Heart left ventricle (tissue), 16 donors: Measurements from ENCODE around the gene COL28A1. TPM values are rescaled to one million over a fixed set of nuclear protein-coding genes. Genes with fewer than 3 reads are reported as not detected.

Source experiments
- ATAC-seq, 4 donors: fragments of 200-7000 bp; cut with Tn5 transposase; one replicate each; pipeline ENCODE4 v1.9.1; 2020 to 2022; ENCODE audit warnings: moderate library complexity in 4 of 4, mild to moderate bottlenecking in 3 of 4, moderate number of reproducible peaks in 1 of 4
- DNase-seq, 5 donors: peaks; one replicate each; pipeline ENCODE4 v3.0.0-alpha.2; 2020
- H3K27ac ChIP-seq, 12 donors: fragments of 200-600 bp; sonication (generic) in 4 of 12; one replicate each; pipeline versions ENCODE4 v1.5.0 to v1.8.0; 2016 to 2022; ENCODE audit warnings: mild to moderate bottlenecking in 2 of 12
- H3K27me3 ChIP-seq, 9 donors: fragments of 200-600 bp; sonication (generic) in 2 of 9; one replicate each; pipeline versions ENCODE4 v1.5.1 to v1.8.0; 2016 to 2022; ENCODE audit warnings: mild to moderate bottlenecking in 3 of 9
- H3K36me3 ChIP-seq, 9 donors: fragments of 200-600 bp; sonication (generic) in 2 of 9; one replicate each; pipeline versions ENCODE4 v1.5.0 to v1.8.0; 2018 to 2022; ENCODE audit warnings: mild to moderate bottlenecking in 2 of 9
- H3K4me1 ChIP-seq, 12 donors: fragments of 200-600 bp; sonication (generic) in 4 of 12; one replicate each; pipeline versions ENCODE4 v1.5.0 to v1.8.0; 2016 to 2022; ENCODE audit warnings: mild to moderate bottlenecking in 3 of 12
- H3K4me3 ChIP-seq, 12 donors: fragments of 200-600 bp; sonication (generic) in 4 of 12; one replicate each; pipeline versions ENCODE4 v1.5.0 to v1.8.0; 2017 to 2022; ENCODE audit warnings: mild to moderate bottlenecking in 9 of 12, moderate library complexity in 4 of 12
- H3K9me3 ChIP-seq, 12 donors: fragments of 200-600 bp; sonication (generic) in 4 of 12; one replicate each; pipeline versions ENCODE4 v1.5.0 to v1.8.0; 2016 to 2022; ENCODE audit warnings: mild to moderate bottlenecking in 1 of 12
- POLR2A ChIP-seq, 2 donors: fragments of 450-650 bp; IDR thresholded peaks; one replicate each; pipeline ENCODE4 v1.6.1; 2017; ENCODE audit warnings: antibody characterized with exemption in 2 of 2, mild to moderate bottlenecking in 2 of 2, moderate library complexity in 2 of 2
- WGBS, 4 donors: extraction: QIAGEN DNeasy Blood & Tissue Kit in 2 of 4; methylation state at CpG; one replicate each; pipeline versions ENCODE4 v1.1.5 to v1.1.7; 2013 to 2018; 5-methylcytosine and 5-hydroxymethylcytosine counted together
- intact Hi-C, 10 donors: fragments of 100-400 bp; cut with DNase I; formaldehyde crosslinking; loops; one replicate each; pipeline versions ENCODE4 v1.11.1 to v1.14.2; 2022
- polyA plus RNA-seq, 2 donors: library from polyadenylated mRNA; stranded (reverse); fragments of 200-250 nt; gene quantifications; one replicate each; pipeline ENCODE4 v1.2.3, GENCODE V29; 2013
- total RNA-seq, 9 donors: library from RNA; depleted of rRNA in 2 of 9; stranded (reverse); fragments of >200 nt in 2 of 9; fragmentation: NEBNext Ultra II Directional in 3 of 9; extraction: Animal tissue kit (Norgen Biotek cat#: 25700) in 3 of 9; gene quantifications; one replicate each; pipeline versions ENCODE4 v1.1.0 to v1.2.4, GENCODE V29; 2016 to 2023
- TF ChIP-seq, protein P1 (sequence below), 12 donors: fragments of 200-600 bp; sonication (generic) in 4 of 12; IDR thresholded peaks; one replicate each; pipeline versions ENCODE4 v1.5.0 to v1.8.0; 2018 to 2022; ENCODE audit warnings: antibody characterized with exemption in 12 of 12, mild to moderate bottlenecking in 5 of 12
- donor health status: ischemic (EF 13 %, LVEDD 7.1; RV severe dilation, severe dysfunction).
- donor health status: healthy with polysubstance abuse.
- donor health status: DM: no; HTN: yes; CAD: no.
- donor health status: DM: no; HTN: no; CAD: no.
- donor health status: ischemic (EF 25% LVEDD 6.9; RV normal size, moderate dysfunction).
- donor health status: ischemic (EF 25% LVEDD 5.7; RV mildly dilated, moderate dysfunction).
- donor health status: healthy.
- donor health status: DM: yes; HTN: yes; CAD: no.
- donor health status: ischemic (EF 35%, LVEDD 5.7; RV mildly dilated, moderate dysfunction).
- donor health status: nonischemic (EF 11% LVEDD 7.7; RV severe dilation, severe dysfunction).
- donor health status: DM: yes; HTN: yes; CAD: no.
- donor health status: PGD.
- donor health status: ischemic (EF 29% LVEDD 5.4; RV normal size, mild dysfunction).
- donor health status: nonischemic (EF 23%, LVEDD 6.1; RV moderate dilation, normal function).

The COL28A1 gene
- total and polyA plus RNA-seq, 11 donors: 0.28 to 4.4 (median 1.2) TPM

DNA sequence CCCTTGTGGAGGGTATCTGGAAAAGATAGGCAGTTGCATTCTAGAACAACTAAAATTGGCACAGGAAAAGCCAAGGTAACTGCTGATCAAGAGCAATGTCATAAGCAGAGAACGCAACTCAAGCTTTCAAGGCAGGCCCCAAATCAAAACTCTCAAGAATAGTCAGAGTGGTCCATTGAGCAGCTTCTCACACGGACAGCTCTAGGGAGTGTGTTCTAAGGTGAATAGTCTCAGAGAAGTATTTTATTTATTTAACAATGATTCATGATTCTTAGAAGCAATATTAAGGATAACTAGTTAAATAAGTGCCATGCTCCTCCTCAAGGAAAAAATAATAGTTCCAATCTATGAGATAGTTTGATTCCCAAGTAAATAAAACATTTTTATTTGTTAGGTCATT is 83.0 kb downstream of the COL28A1 start:
- WGBS, 4 donors: 80 to 86% (median 83%) methylated on average over 2 of the region's 2 CpGs
- no peak for DNase-seq
- Histone ChIP-seq H3K4me3 (no peak overlapping the region), H3K36me3 (no peaks in the 10 kb centered on the region), H3K9me3 (peaks cover 0 to 34% (median 15%) of the 10 kb centered on the region in 12 donors), H3K27ac (no peak overlapping the region), H3K27me3 (no peaks in the 10 kb centered on the region), H3K4me1 (no peaks in the 10 kb centered on the region)
- intact Hi-C loops: no loop called here
- no peak for TF ChIP-seq POLR2A (IDR thresholded peaks at IDR 0.05)
- TF ChIP-seq, protein P1, sequence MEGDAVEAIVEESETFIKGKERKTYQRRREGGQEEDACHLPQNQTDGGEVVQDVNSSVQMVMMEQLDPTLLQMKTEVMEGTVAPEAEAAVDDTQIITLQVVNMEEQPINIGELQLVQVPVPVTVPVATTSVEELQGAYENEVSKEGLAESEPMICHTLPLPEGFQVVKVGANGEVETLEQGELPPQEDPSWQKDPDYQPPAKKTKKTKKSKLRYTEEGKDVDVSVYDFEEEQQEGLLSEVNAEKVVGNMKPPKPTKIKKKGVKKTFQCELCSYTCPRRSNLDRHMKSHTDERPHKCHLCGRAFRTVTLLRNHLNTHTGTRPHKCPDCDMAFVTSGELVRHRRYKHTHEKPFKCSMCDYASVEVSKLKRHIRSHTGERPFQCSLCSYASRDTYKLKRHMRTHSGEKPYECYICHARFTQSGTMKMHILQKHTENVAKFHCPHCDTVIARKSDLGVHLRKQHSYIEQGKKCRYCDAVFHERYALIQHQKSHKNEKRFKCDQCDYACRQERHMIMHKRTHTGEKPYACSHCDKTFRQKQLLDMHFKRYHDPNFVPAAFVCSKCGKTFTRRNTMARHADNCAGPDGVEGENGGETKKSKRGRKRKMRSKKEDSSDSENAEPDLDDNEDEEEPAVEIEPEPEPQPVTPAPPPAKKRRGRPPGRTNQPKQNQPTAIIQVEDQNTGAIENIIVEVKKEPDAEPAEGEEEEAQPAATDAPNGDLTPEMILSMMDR (IDR thresholded peaks at IDR 0.05): no peak
- no peak for ATAC-seq

DNA sequence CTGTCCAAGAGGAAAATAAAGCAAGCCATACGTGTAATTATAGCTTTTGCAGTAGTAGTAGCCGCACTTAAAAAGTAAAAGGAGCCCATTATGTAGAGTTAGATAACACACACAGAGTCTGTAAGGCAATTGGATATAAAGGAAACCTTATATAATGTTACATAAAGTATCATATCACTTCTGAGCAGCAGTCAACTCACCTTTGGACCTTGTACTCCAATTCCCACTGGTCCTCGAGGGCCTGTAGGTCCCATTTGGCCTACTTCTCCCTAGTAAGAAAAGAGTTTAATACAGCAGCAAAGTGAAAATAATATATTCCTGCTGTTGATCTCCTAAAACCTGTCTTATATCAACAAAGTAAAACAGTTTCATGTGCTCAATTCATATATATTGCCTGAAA is 83.6 kb downstream of the COL28A1 start:
- no peak overlapping the region for H3K27ac ChIP-seq
- no peak for ATAC-seq
- no peak overlapping the region for H3K4me3 ChIP-seq
- no peaks in the 10 kb centered on the region for H3K36me3 ChIP-seq
- DNase-seq: no peak
- intact Hi-C loops: no loop called here
- 85 to 94% (median 92%) methylated on average over 3 of the region's 3 CpGs for WGBS, 4 donors
- no peak for TF ChIP-seq POLR2A (IDR thresholded peaks at IDR 0.05)
- TF ChIP-seq, protein P1 (IDR thresholded peaks at IDR 0.05): no peak
- no peaks in the 10 kb centered on the region for H3K27me3 ChIP-seq
- no peaks in the 10 kb centered on the region for H3K4me1 ChIP-seq
- peaks cover 0 to 37% (median 15%) of the 10 kb centered on the region in 12 donors for H3K9me3 ChIP-seq

DNA sequence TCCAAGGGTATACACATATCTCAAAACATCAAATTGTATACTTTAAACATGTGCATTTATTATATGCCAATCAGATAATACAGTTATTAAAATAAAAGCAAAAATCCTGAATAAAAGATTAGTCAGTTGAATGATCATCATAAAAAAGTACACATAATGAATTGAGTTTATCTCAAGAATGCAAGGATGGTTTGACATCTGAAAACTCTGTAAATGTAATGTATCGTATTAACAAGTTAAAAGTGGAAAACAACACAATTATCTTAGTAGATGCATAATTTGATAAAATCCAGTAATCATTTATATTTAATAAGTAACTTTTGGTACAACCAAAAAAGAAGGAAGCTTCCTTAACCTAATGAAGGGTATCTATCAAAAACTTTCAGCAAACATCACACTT is 86.6 kb downstream of the COL28A1 start:
- 89 to 98% (median 93%) methylated on average over 1 of the region's 1 CpG for WGBS, 4 donors
- DNase-seq (no peak), ATAC-seq (no peak)
- peaks cover 0 to 44% (median 15%) of the 10 kb centered on the region in 12 donors for H3K9me3 ChIP-seq
- TF ChIP-seq, protein P1 (IDR thresholded peaks at IDR 0.05): no peak
- no peak for TF ChIP-seq POLR2A (IDR thresholded peaks at IDR 0.05)
- H3K4me3 ChIP-seq: no peak overlapping the region
- H3K27ac ChIP-seq: no peak overlapping the region
- intact Hi-C loops: no loop called here
- no peaks in the 10 kb centered on the region for H3K27me3 ChIP-seq
- H3K4me1 ChIP-seq: peaks cover 0 to 4% (median 0%) of the 10 kb centered on the region in 12 donors
- no peaks in the 10 kb centered on the region for H3K36me3 ChIP-seq

DNA sequence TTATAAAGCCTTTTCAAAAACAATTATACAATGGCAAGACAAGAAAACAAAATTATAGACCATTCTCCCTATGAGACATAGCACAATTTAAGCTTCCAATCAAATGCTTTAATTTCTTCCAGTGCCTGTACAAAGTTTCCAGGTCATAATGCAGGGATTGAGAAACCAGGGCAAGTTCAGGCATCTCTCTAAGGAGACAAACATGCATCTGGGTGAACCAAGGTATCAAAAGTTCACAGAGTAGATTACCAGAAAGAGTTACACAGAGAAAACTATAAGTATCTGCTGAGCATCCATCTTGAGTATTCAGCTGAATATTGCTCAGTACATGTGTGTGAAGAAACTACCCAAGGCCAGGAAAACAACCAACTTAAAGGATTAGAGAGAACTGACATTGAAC is 89.1 kb downstream of the COL28A1 start:
- H3K4me3 ChIP-seq: no peak overlapping the region
- H3K9me3 ChIP-seq: peaks cover 0 to 44% (median 15%) of the 10 kb centered on the region in 12 donors
- ATAC-seq (no peak), DNase-seq (no peak)
- no peaks in the 10 kb centered on the region for H3K36me3 ChIP-seq
- no peak for TF ChIP-seq POLR2A (IDR thresholded peaks at IDR 0.05)
- TF ChIP-seq, protein P1 (IDR thresholded peaks at IDR 0.05): no peak
- intact Hi-C loops: no loop called here
- peaks cover 0 to 5% (median 0%) of the 10 kb centered on the region in 12 donors for H3K4me1 ChIP-seq
- no peak overlapping the region for H3K27ac ChIP-seq
- no peaks in the 10 kb centered on the region for H3K27me3 ChIP-seq
